ENCODE results near the gene FBXL4.

- TF ChIP-seq POLR2A (IDR thresholded peaks at IDR 0.05; ENCODE audit: low read depth, low read length) (no peak), TAF1 (IDR thresholded peaks at IDR 0.05; ENCODE audit: borderline replicate concordance, low read depth, low read length) (no peak), POLR2AphosphoS5 (IDR thresholded peaks at IDR 0.05; ENCODE audit: low read depth, low read length) (no peak)
Measured at GRCh38 chr6:98831057-98831958, 116.4 kb downstream of the FBXL4 start.

All from GM12892 (cell line).